Activated B cell treated with CpG ODN at 0.5 μM for 24 hours (primary cell): ENCODE results near the gene BICD1. TPM values are rescaled to one million over a fixed set of nuclear protein-coding genes. Genes with fewer than 3 reads are reported as not detected.

Experiments
- ATAC-seq: fragments of 200-7000 bp; cut with Tn5 transposase; one replicate; pipeline ENCODE4 v1.10.0; 2021; ENCODE audit warnings: low read depth, mild to moderate bottlenecking, moderate library complexity
- CTCF ChIA-PET: fragments of 350-600 bp; sonication (Branson Sonifier 250); formaldehyde crosslinking; loops from one replicate; lab custom pipeline; 2021; ENCODE audit warnings: antibody characterized with exemption; lab: Charles Lee
- POLR2A ChIA-PET: fragments of 350-600 bp; sonication (Branson Sonifier 250); formaldehyde crosslinking; loops from one replicate; lab custom pipeline; 2021; ENCODE audit warnings: antibody characterized with exemption; lab: Charles Lee
- DNase-seq: peaks from one replicate; pipeline ENCODE4 v3.0.0; 2022
- H3K27ac Mint-ChIP-seq: one replicate; pipeline ENCODE4 v1.8.0; 2020; ENCODE audit warnings: mixed read lengths
- H3K27me3 Mint-ChIP-seq: one replicate; pipeline ENCODE4 v1.8.0; 2021; ENCODE audit warnings: mixed read lengths
- H3K36me3 Mint-ChIP-seq: one replicate; pipeline ENCODE4 v1.8.0; 2021; ENCODE audit warnings: low read depth, mixed read lengths
- H3K4me1 Mint-ChIP-seq: one replicate; pipeline ENCODE4 v1.8.0; 2021; ENCODE audit warnings: mixed read lengths
- H3K4me3 Mint-ChIP-seq: one replicate; pipeline ENCODE4 v1.8.0; 2020; ENCODE audit warnings: mild to moderate bottlenecking, mixed read lengths
- H3K9me3 Mint-ChIP-seq: one replicate; pipeline ENCODE4 v1.8.0; 2020; ENCODE audit warnings: mixed read lengths
- CTCF ChIP-seq: fragments of 200-600 bp; IDR thresholded peaks from one replicate; pipeline ENCODE4 v1.8.0; 2022; ENCODE audit warnings: antibody characterized with exemption, mild to moderate bottlenecking
- intact Hi-C: fragments of 100-400 bp; cut with micrococcal nuclease; formaldehyde crosslinking; loops from one replicate; pipeline ENCODE4 v1.15.1; 2024
- total RNA-seq: library from RNA; stranded (reverse); gene quantifications from 2 replicates; pipeline ENCODE4 v1.2.3, GENCODE V29; 2022

Gene BICD1
- total RNA-seq, 1 donor from 2014 or later = 67.6 TPM

DNA sequence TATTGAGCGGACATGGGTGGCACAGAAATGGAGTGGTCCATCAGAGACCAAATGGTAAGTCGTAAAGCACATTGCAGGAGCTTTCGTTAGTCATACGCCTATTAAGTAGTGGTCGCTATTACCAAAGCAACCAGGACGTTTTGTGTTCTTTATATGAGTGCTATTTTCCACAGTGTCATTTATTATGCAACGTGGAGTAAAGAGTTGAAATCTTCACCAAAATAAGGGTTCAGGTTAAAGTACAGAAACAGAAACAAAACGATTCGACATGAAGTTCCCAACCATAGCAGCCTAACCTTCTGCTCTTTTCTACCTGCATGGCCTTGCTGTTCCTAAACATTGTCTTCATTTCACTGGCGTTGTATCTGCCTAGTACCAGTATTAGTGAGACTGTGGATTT lies 272.6 kb downstream of the BICD1 start:
- DNase-seq (no peak), ATAC-seq (no peak)
- TF ChIP-seq CTCF = no peak
- Mint-ChIP-seq H3K4me3 (no peak overlapping the region), H3K27me3 (no peaks in the 10 kb centered on the region), H3K9me3 (no peaks in the 10 kb centered on the region), H3K36me3 (peaks cover 6% of the 10 kb centered on the region), H3K27ac (no peak overlapping the region), H3K4me1 (no peaks in the 10 kb centered on the region)
- POLR2A ChIA-PET = no interaction called here
- intact Hi-C loops = no loop called here
- CTCF ChIA-PET = no interaction called here

DNA sequence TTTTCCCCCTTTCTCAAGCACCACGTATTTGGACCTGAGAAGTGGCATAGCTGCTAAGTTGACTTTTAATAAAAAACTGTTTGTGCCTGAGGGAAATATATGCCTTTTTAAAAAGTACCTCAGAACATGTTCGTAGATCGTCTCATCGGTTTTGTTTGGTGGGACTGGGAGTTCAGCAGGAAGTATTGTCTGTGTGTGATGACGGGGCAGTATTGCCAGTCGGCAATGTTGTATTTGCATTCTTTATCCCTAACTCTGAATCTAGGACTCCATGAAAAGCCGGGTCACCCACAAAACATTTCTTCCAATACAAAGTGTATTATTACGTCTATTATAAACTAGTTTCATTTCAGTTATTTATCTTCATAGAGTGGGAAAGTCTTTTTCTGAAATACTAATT lies 273.0 kb downstream of the BICD1 start:
- H3K27ac Mint-ChIP-seq = no peak overlapping the region
- intact Hi-C loops = no loop called here
- peaks cover 6% of the 10 kb centered on the region for H3K36me3 Mint-ChIP-seq
- POLR2A ChIA-PET = no interaction called here
- no peak for DNase-seq
- no peaks in the 10 kb centered on the region for H3K27me3 Mint-ChIP-seq
- no peak overlapping the region for H3K4me3 Mint-ChIP-seq
- H3K9me3 Mint-ChIP-seq = no peaks in the 10 kb centered on the region
- CTCF ChIA-PET = no interaction called here
- no peaks in the 10 kb centered on the region for H3K4me1 Mint-ChIP-seq
- TF ChIP-seq CTCF = no peak
- ATAC-seq = no peak

DNA sequence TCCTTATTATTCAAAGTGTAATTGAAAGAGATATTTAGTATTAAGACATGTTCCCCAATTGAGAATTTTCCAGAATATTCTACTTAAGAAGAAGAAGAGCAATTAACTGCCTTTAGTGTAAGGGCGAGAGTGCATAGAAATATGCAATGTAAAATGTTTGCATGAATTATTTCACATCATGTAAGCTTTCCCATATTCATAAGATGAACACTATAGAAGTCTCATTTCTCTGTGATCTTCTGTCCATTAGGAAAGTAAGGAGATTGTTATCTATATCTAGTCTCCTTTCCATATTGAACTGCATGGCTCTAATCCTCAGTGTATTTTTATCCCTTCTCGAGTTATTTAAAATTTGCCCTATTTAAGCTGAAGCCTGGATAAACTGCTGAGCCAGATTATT lies 275.6 kb downstream of the BICD1 start:
- intact Hi-C loops = no loop called here
- DNase-seq = no peak
- Mint-ChIP-seq H3K27ac (no peak overlapping the region), H3K9me3 (no peaks in the 10 kb centered on the region), H3K4me1 (no peaks in the 10 kb centered on the region), H3K36me3 (peaks cover 5% of the 10 kb centered on the region), H3K4me3 (no peak overlapping the region), H3K27me3 (no peaks in the 10 kb centered on the region)
- ATAC-seq = no peak
- CTCF ChIA-PET = no interaction called here
- no peak for TF ChIP-seq CTCF
- POLR2A ChIA-PET = no interaction called here

DNA sequence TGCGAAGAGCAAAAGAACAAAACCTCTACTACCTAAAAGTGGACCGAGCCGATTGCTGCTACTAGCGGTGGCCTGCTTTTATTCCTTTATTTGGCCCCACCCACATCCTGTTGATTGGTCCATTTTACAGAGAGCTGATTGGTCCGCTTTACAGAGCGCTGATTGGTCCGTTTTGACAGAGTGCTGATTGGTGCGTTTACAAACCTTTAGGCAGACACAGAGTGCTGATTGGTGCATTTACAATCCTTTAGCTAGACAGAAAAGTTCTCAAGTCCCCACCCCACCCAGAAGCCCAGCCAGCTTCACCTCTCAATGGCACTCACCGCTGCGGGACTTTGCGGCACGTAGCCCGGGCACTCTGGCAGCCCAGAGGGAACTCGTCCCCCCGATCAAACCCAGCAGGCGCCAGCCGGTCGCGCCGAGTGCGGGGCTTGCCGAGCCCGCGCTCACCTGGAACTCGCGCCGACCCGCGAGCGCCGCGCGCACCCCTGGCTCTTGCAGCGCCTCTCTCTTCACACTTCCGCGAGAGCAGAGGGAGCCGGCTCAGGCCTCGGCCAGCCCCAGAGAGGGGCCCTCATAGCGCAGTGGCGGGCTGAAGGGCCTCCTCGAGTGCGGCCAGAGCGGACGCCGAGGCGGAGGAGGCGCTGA lies 284.0 kb downstream of the BICD1 start:
- Mint-ChIP-seq H3K27ac (no peak overlapping the region), H3K9me3 (no peaks in the 10 kb centered on the region), H3K4me3 (peak overlapping the region; percentile 63), H3K4me1 (peaks cover 3% of the 10 kb centered on the region), H3K36me3 (no peaks in the 10 kb centered on the region), H3K27me3 (peaks cover 9% of the 10 kb centered on the region)
- ChIA-PET POLR2A (interaction anchor here (0.6 kb wide), 1 partner anchor 1092 kb away, joined by 3 read pairs; no protein-coding TSS in a partner anchor), CTCF (no interaction called here)
- no peak for DNase-seq
- TF ChIP-seq CTCF = no peak
- ATAC-seq = peak; percentile 58
- intact Hi-C loops = no loop called here

DNA sequence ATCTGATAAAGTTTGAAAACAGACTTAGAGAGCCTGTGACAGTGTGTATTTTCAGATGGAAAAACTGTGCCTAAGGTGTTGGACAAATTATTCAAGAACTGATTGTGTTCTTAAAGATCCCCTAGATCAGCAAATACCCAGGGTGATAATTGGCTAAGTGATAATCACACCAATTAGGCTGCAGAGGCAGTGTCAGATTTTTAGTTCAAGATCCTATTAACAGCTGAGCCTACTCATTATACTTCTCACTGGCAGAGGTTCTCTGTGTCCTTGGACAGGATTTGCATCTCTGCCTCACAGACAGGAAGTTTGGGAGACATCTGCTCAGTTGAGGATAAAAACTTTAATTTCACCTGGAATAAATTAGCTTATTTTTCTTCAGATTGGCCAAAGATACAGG lies 288.4 kb downstream of the BICD1 start:
- CTCF ChIA-PET = no interaction called here
- no peaks in the 10 kb centered on the region for H3K9me3 Mint-ChIP-seq
- intact Hi-C loops = no loop called here

More for the DNA sequence above, 288.4 kb downstream of the BICD1 start:
- Mint-ChIP-seq H3K27me3 (peaks cover 13% of the 10 kb centered on the region), H3K4me3 (no peak overlapping the region), H3K4me1 (peaks cover 7% of the 10 kb centered on the region), H3K27ac (no peak overlapping the region), H3K36me3 (peaks cover 2% of the 10 kb centered on the region)
- no peak for TF ChIP-seq CTCF
- ATAC-seq = no peak
- DNase-seq = no peak
- POLR2A ChIA-PET = no interaction called here
